ENCODE results near the gene IL1RAP. TPM values are rescaled to one million over a fixed set of nuclear protein-coding genes. Genes with fewer than 3 reads are reported as not detected.

Gene IL1RAP
- total and polyA plus RNA-seq, 9 of the 15 experiments (the other 6 are each of a cell fraction or from before 2014, with no cell fraction given): 0.23 to 1.8 (median 0.88) TPM

- TF ChIP-seq BACH1 (tag; IDR thresholded peaks at IDR 0.05): no peak
- TF ChIP-seq ZFP36 (IDR thresholded peaks at IDR 0.05; ENCODE audit: low read depth, low read length, partially characterized antibody): no peak
- TF ChIP-seq ZBED1 (IDR thresholded peaks at IDR 0.05): no peak
- no peak for TF ChIP-seq PKNOX1 (IDR thresholded peaks at IDR 0.05)
Observed at GRCh38 chr3:190539526-190539925, 25.6 kb downstream of the IL1RAP start (continued).

GRCh38 chr3:190541008-190541407, 27.1 kb downstream of the IL1RAP start:
- BruUV-seq (replicated peaks): no TSS peak
- FAIRE-seq: no peak
- CTCF ChIA-PET (ENCODE audit: low intra/inter-chr PET ratio): no interaction called here

More at GRCh38 chr3:190541008-190541407, 27.1 kb downstream of the IL1RAP start:
- Histone ChIP-seq H3K9me3 (replicated peaks; ENCODE audit: control insufficient read depth, insufficient read depth, low read depth, low read length) (0 out of 2 replicates have a peak, but pooled peaks cover 1% of the 10 kb centered on the region), H3K36me3 (ENCODE audit: control insufficient read depth, insufficient read depth, low read length) (no peaks in the 10 kb centered on the region), H2AFZ (ENCODE audit: low read depth, low read length) (no peak overlapping the region), H3K9ac (ENCODE audit: insufficient read depth in 1 of 2, low read depth in 2 of 2, low read length in 2 of 2) (no peak overlapping the region), H3K27me3 (ENCODE audit: control insufficient read depth in 2 of 2, insufficient read depth in 2 of 2, low read length in 2 of 2) (no peaks in the 10 kb centered on the region), H3K27ac (ENCODE audit: extremely low read depth, low read depth, low read length) (no peak overlapping the region), H3K79me2 (ENCODE audit: control insufficient read depth, insufficient read depth, low read length) (no peaks in the 10 kb centered on the region), H3K4me1 (replicated peaks in 1 of 2; ENCODE audit: control insufficient read depth in 2 of 2, insufficient read depth in 2 of 2, low read length in 2 of 2) (no peaks in the 10 kb centered on the region), H3K4me2 (ENCODE audit: insufficient read depth, low read length) (no peak overlapping the region), H4K20me1 (replicated peaks; ENCODE audit: control insufficient read depth, insufficient read depth, low read length) (no peaks in the 10 kb centered on the region), H3K9me1 (ENCODE audit: control insufficient read depth, insufficient read depth, low read length) (no peaks in the 10 kb centered on the region), H3K4me3 (no peak overlapping the region)
- no peak for ATAC-seq
- no peak for DNase-seq (ENCODE audit: extremely low read depth in 1 of 4, low spot score in 3 of 4)
- TF ChIP-seq KLF6 (CRISPR knock-in tag; IDR thresholded peaks at IDR 0.05; ENCODE audit: borderline replicate concordance) (no peak), EGR1 (conservative IDR thresholded peaks at IDR 0.05) (no peak), SETDB1 (IDR thresholded peaks at IDR 0.05; ENCODE audit: low read length) (no peak), GTF2E2 (tag; IDR thresholded peaks at IDR 0.05) (no peak), HNRNPH1 (optimal IDR thresholded peaks at IDR 0.05; ENCODE audit: low read depth, low read length) (no peak), ZNF12 (CRISPR knock-in tag; IDR thresholded peaks at IDR 0.05) (no peak), ETS2 (tag; IDR thresholded peaks at IDR 0.05; ENCODE audit: borderline replicate concordance, poor library complexity, severe bottlenecking) (no peak), FOXJ3 (CRISPR knock-in tag; IDR thresholded peaks at IDR 0.05) (no peak), EZH2 (IDR thresholded peaks at IDR 0.05; ENCODE audit: borderline replicate concordance, low read depth, low read length) (no peak), DIDO1 (tag; IDR thresholded peaks at IDR 0.05; ENCODE audit: low read depth) (no peak), ZBTB17 (CRISPR knock-in tag; IDR thresholded peaks at IDR 0.05) (no peak), THRAP3 (IDR thresholded peaks at IDR 0.05; ENCODE audit: borderline replicate concordance) (no peak), MBD2 (IDR thresholded peaks at IDR 0.05; ENCODE audit: borderline replicate concordance, low read depth) (no peak), L3MBTL2 (IDR thresholded peaks at IDR 0.05) (no peak), POLR2A (conservative IDR thresholded peaks at IDR 0.05) (no peak), RBM17 (IDR thresholded peaks at IDR 0.05; ENCODE audit: borderline replicate concordance, low read depth, low read length) (no peak), ZNF780A (CRISPR knock-in tag; IDR thresholded peaks at IDR 0.05) (no peak)
- POLR2A ChIA-PET: no interaction called here
- intact Hi-C loops (cut with micrococcal nuclease): no loop called here
- in situ Hi-C loops (cut with MboI): no loop called here
